Neural progenitor cell (in vitro differentiated cells): ENCODE data around the gene ANXA2. TPM values are rescaled to one million over a fixed set of nuclear protein-coding genes. Genes with fewer than 3 reads are reported as not detected.

Source experiments
- DNase-seq: peaks from one replicate; pipeline ENCODE4 v3.0.0-alpha.2; 2016; ENCODE audit warnings: low spot score
- H2AFZ ChIP-seq: fragments of 200-600 bp; sonication (generic); replicated peaks from 2 replicates; pipeline ENCODE4 v1.6.1; 2016; ENCODE audit warnings: antibody characterized with exemption
- H3F3A ChIP-seq: fragments of 200-600 bp; sonication (generic); 2 replicates; pipeline ENCODE4 v1.6.1; 2016; ENCODE audit warnings: antibody characterized with exemption, low read depth
- H3K27ac ChIP-seq: fragments of 200-600 bp; sonication (generic); 2 replicates; pipeline ENCODE4 v1.5.1; 2016; ENCODE audit warnings: mild to moderate bottlenecking
- H3K27me3 ChIP-seq: fragments of 200-600 bp; sonication (generic); 2 replicates; pipeline ENCODE4 v1.6.1; 2016; ENCODE audit warnings: mild to moderate bottlenecking, moderate library complexity
- H3K36me3 ChIP-seq: fragments of 200-600 bp; sonication (generic); 2 replicates; pipeline ENCODE4 v1.5.1; 2016
- H3K4me1 ChIP-seq: fragments of 200-600 bp; sonication (generic); 2 replicates; pipeline ENCODE4 v1.6.1; 2016; ENCODE audit warnings: mixed run types
- H3K4me2 ChIP-seq: fragments of 200-600 bp; sonication (generic); 2 replicates; pipeline ENCODE4 v1.6.1; 2016
- H3K4me3 ChIP-seq: fragments of 200-600 bp; sonication (generic); 2 replicates; pipeline ENCODE4 v1.5.1; 2016
- H3K79me2 ChIP-seq: fragments of 200-600 bp; sonication (generic); 2 replicates; pipeline ENCODE4 v1.6.1; 2016; ENCODE audit warnings: low read depth
- H3K9ac ChIP-seq: fragments of 200-600 bp; sonication (generic); 2 replicates; pipeline ENCODE4 v1.6.1; 2016
- H3K9me3 ChIP-seq: fragments of 200-600 bp; sonication (generic); 2 replicates; pipeline ENCODE4 v1.5.1; 2016; ENCODE audit warnings: low read depth
- H4K20me1 ChIP-seq: fragments of 200-600 bp; sonication (generic); 2 replicates; pipeline ENCODE4 v1.6.1; 2016; ENCODE audit warnings: low read depth
- H3K27ac Mint-ChIP-seq: 3 replicates; pipeline ENCODE4 v1.8.0; 2021; ENCODE audit warnings: mixed read lengths
- H3K27me3 Mint-ChIP-seq: 2 replicates; pipeline ENCODE4 v1.8.0; 2022; ENCODE audit warnings: low read depth, mild to moderate bottlenecking, inconsistent platforms, moderate library complexity, mixed read lengths; ENCODE audit not compliant: insufficient read depth
- H3K36me3 Mint-ChIP-seq: 3 replicates; pipeline ENCODE4 v1.8.0; 2021; ENCODE audit warnings: mixed read lengths
- H3K4me1 Mint-ChIP-seq: 3 replicates; pipeline ENCODE4 v1.8.0; 2021; ENCODE audit warnings: mixed read lengths
- H3K4me3 Mint-ChIP-seq: 3 replicates; pipeline ENCODE4 v1.8.0; 2021; ENCODE audit warnings: mild to moderate bottlenecking, moderate library complexity, mixed read lengths
- H3K9me3 Mint-ChIP-seq: 3 replicates; pipeline ENCODE4 v1.8.0; 2020; ENCODE audit warnings: mixed read lengths
- CTCF ChIP-seq: fragments of 200-600 bp; sonication (generic); IDR thresholded peaks from 2 replicates; pipeline ENCODE4 v1.5.1; 2017; ENCODE audit warnings: antibody characterized with exemption, mild to moderate bottlenecking
- EZH2 ChIP-seq: fragments of 200-600 bp; sonication (generic); IDR thresholded peaks from 2 replicates; pipeline ENCODE4 v1.6.1; 2017; ENCODE audit warnings: antibody characterized with exemption, mild to moderate bottlenecking, moderate library complexity
- EZH2phosphoT487 ChIP-seq: fragments of 200-600 bp; sonication (generic); IDR thresholded peaks from 2 replicates; pipeline ENCODE4 v1.6.1; 2017; ENCODE audit warnings: antibody characterized with exemption
- total RNA-seq: library from RNA; depleted of rRNA; stranded (reverse); fragments of >200 nt; gene quantifications from 2 replicates; pipeline ENCODE4 v1.2.3, GENCODE V29; 2015; ENCODE audit warnings: low replicate concordance

ANXA2 gene
- total RNA-seq, 1 donor from 2014 or later = 20.1 TPM

GRCh38 chr15:60396100-60396499 lies 1.7 kb downstream of the ANXA2 start:
- H3K4me2 ChIP-seq = no peak overlapping the region
- no peaks in the 10 kb centered on the region for H3K9me3 Mint-ChIP-seq
- no peak overlapping the region for H3K4me3 ChIP-seq
- peaks cover 15% of the 10 kb centered on the region for H3F3A ChIP-seq
- no peak for TF ChIP-seq CTCF
- TF ChIP-seq EZH2 = no peak
- no peak for TF ChIP-seq EZH2phosphoT487
- peak overlapping the region; percentile 87 for H3K4me3 Mint-ChIP-seq
- H3K9ac ChIP-seq = no peak overlapping the region
- H3K36me3 ChIP-seq = no peaks in the 10 kb centered on the region
- peaks cover 80% of the 10 kb centered on the region for H3K4me1 Mint-ChIP-seq
- peaks cover 94% of the 10 kb centered on the region for H3K27me3 ChIP-seq
- H3K4me1 ChIP-seq = peaks cover 21% of the 10 kb centered on the region
- no peak overlapping the region for H2AFZ ChIP-seq
- H4K20me1 ChIP-seq = peaks cover 4% of the 10 kb centered on the region
- peaks cover 12% of the 10 kb centered on the region for H3K27me3 Mint-ChIP-seq
- no peaks in the 10 kb centered on the region for H3K79me2 ChIP-seq
- H3K27ac Mint-ChIP-seq = peak overlapping the region; percentile 30
- no peaks in the 10 kb centered on the region for H3K36me3 Mint-ChIP-seq
- H3K27ac ChIP-seq = no peak overlapping the region
- DNase-seq = no peak
- no peaks in the 10 kb centered on the region for H3K9me3 ChIP-seq

- peak overlapping the region; percentile 87 for H3K27ac Mint-ChIP-seq
- H3K4me1 Mint-ChIP-seq = peaks cover 81% of the 10 kb centered on the region
- Histone ChIP-seq H3K79me2 (no peaks in the 10 kb centered on the region), H2AFZ (no peak overlapping the region), H3K9me3 (no peaks in the 10 kb centered on the region), H3K27ac (no peak overlapping the region), H3K4me2 (peak overlapping the region; percentile 34), H4K20me1 (peaks cover 11% of the 10 kb centered on the region), H3K4me3 (no peak overlapping the region), H3K27me3 (peaks cover 99% of the 10 kb centered on the region), H3K4me1 (peaks cover 21% of the 10 kb centered on the region), H3K9ac (no peak overlapping the region), H3F3A (peaks cover 16% of the 10 kb centered on the region), H3K36me3 (no peaks in the 10 kb centered on the region)
- no peak for TF ChIP-seq EZH2
- no peak for TF ChIP-seq CTCF
- no peak for TF ChIP-seq EZH2phosphoT487
- H3K27me3 Mint-ChIP-seq = peaks cover 12% of the 10 kb centered on the region
- no peaks in the 10 kb centered on the region for H3K36me3 Mint-ChIP-seq
- peak overlapping the region; percentile 87 for H3K4me3 Mint-ChIP-seq
- peak; percentile 63 for DNase-seq
- H3K9me3 Mint-ChIP-seq = no peaks in the 10 kb centered on the region
These were observed 2.3 kb downstream of the ANXA2 start for GRCh38 chr15:60395276-60396011.

GRCh38 chr15:60394689-60395097 lies 3.1 kb downstream of the ANXA2 start:
- peaks cover 13% of the 10 kb centered on the region for H3K27me3 Mint-ChIP-seq
- TF ChIP-seq EZH2 = no peak
- no peak for TF ChIP-seq CTCF
- TF ChIP-seq EZH2phosphoT487 = no peak
- Histone ChIP-seq H3K27ac (no peak overlapping the region), H3K27me3 (peaks cover 99% of the 10 kb centered on the region), H3K4me2 (no peak overlapping the region), H3K4me3 (no peak overlapping the region), H4K20me1 (peaks cover 18% of the 10 kb centered on the region), H2AFZ (no peak overlapping the region), H3K9ac (no peak overlapping the region), H3F3A (peaks cover 15% of the 10 kb centered on the region), H3K79me2 (no peaks in the 10 kb centered on the region), H3K9me3 (no peaks in the 10 kb centered on the region), H3K4me1 (peaks cover 21% of the 10 kb centered on the region), H3K36me3 (no peaks in the 10 kb centered on the region)
- no peaks in the 10 kb centered on the region for H3K36me3 Mint-ChIP-seq
- peak overlapping the region; percentile 87 for H3K27ac Mint-ChIP-seq
- H3K9me3 Mint-ChIP-seq = no peaks in the 10 kb centered on the region
- peaks cover 84% of the 10 kb centered on the region for H3K4me1 Mint-ChIP-seq
- peak overlapping the region; percentile 34 for H3K4me3 Mint-ChIP-seq
- DNase-seq = no peak
